Measurements from ENCODE around the gene GNG13.
"Not testable (repeated sequence)": the region's sequence is repeated elsewhere in the genome, so short reads cannot be mapped to it uniquely, and the experiment has no call there.

Gene GNG13

GRCh38 chr16:822174-822908, 21.8 kb upstream of the GNG13 start:
- no peak for DNase-seq (ENCODE audit: low read depth)
- TF ChIP-seq CTCF (IDR thresholded peaks at IDR 0.05; ENCODE audit: low read depth, low read length, missing control alignments) = no peak
- in situ Hi-C loops (cut with HindIII; ENCODE audit: low sequenced_read_pairs) = no loop called here
- H3K4me3 ChIP-seq (ENCODE audit: low read depth, low read length) = no peak overlapping the region

GRCh38 chr16:821751-822150, 21.2 kb upstream of the GNG13 start:
- H3K4me3 ChIP-seq (ENCODE audit: low read depth, low read length) = no peak overlapping the region
- in situ Hi-C loops (cut with HindIII; ENCODE audit: low sequenced_read_pairs) = no loop called here
- DNase-seq (ENCODE audit: low read depth) = no peak
- TF ChIP-seq CTCF (IDR thresholded peaks at IDR 0.05; ENCODE audit: low read depth, low read length, missing control alignments) = no peak

GRCh38 chr16:820748-821147, 20.2 kb upstream of the GNG13 start:
- in situ Hi-C loops (cut with HindIII; ENCODE audit: low sequenced_read_pairs) = no loop called here
- DNase-seq (ENCODE audit: low read depth) = no peak
- TF ChIP-seq CTCF (IDR thresholded peaks at IDR 0.05; ENCODE audit: low read depth, low read length, missing control alignments) = no peak
- H3K4me3 ChIP-seq (ENCODE audit: low read depth, low read length) = no peak overlapping the region

GRCh38 chr16:820044-820408, 19.5 kb upstream of the GNG13 start:
- DNase-seq (ENCODE audit: low read depth); H3K4me3 ChIP-seq (ENCODE audit: low read depth, low read length); in situ Hi-C loops (cut with HindIII; ENCODE audit: low sequenced_read_pairs): not testable (repeated sequence)

- no peak for DNase-seq (ENCODE audit: low read depth)
- no peak overlapping the region for H3K4me3 ChIP-seq (ENCODE audit: low read depth, low read length)
- no peak for TF ChIP-seq CTCF (IDR thresholded peaks at IDR 0.05; ENCODE audit: low read depth, low read length, missing control alignments)
- in situ Hi-C loops (cut with HindIII; ENCODE audit: low sequenced_read_pairs) = no loop called here
These were observed 19.0 kb upstream of the GNG13 start for GRCh38 chr16:819336-820043.

GRCh38 chr16:818592-818991, 18.1 kb upstream of the GNG13 start:
- in situ Hi-C loops (cut with HindIII; ENCODE audit: low sequenced_read_pairs) = no loop called here
- no peak for DNase-seq (ENCODE audit: low read depth)
- H3K4me3 ChIP-seq (ENCODE audit: low read depth, low read length) = no peak overlapping the region
- TF ChIP-seq CTCF (IDR thresholded peaks at IDR 0.05; ENCODE audit: low read depth, low read length, missing control alignments) = no peak

- no peak overlapping the region for H3K4me3 ChIP-seq (ENCODE audit: low read depth, low read length)
- no peak for TF ChIP-seq CTCF (IDR thresholded peaks at IDR 0.05; ENCODE audit: low read depth, low read length, missing control alignments)
- in situ Hi-C loops (cut with HindIII; ENCODE audit: low sequenced_read_pairs) = no loop called here
- no peak for DNase-seq (ENCODE audit: low read depth)
These were observed 17.6 kb upstream of the GNG13 start for GRCh38 chr16:818132-818531.

Data from astrocyte of the cerebellum (primary cell).